ENCODE results near the gene ANKS4B.
"Not testable (repeated sequence)": the region's sequence is repeated elsewhere in the genome, so short reads cannot be mapped to it uniquely, and the experiment has no call there.

Gene ANKS4B

GRCh38 chr16:21222495-21223337, 10.8 kb upstream of the ANKS4B start:
- DNase-seq: no peak

GRCh38 chr16:21223787-21224186, 9.7 kb upstream of the ANKS4B start:
- DNase-seq: no peak

DNA sequence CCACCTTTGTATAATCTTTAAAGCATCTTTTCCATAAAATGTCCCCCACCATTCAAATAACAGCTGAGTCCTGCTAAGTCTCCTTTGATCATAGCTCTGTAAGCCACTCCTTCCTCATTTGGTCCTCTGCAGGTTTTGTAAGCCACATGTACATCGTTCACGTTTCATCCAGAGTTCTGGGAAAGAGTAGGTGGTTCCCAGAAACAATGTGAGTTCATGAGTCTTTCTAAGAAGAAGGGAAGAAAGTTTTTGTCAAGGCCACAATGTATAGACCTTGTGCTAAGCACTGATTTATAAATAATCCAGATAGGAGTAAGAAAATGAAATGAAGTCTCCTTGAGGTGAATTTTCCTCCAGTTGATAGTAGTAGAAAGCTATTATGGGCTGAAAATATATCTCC, 8.7 kb upstream of the ANKS4B start:
- no peak for DNase-seq

DNA sequence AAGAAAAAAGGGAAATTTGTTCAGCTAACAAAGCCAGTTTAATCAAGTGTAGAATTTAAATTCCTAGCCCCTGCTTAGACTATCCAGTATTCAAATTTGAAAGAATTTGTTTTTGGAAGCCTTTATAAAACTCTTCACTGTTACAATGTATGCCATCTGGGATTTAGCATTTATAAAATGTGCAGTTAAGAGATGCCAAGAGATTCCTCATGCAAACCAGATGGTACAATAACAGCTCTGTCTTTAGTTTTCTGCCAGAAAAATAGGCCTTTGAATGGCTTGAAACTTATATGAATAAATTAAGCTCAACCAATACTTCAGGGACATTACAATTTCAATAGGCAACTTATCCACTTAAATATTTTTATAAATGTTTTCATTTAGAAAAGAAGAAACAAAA, 6.8 kb upstream of the ANKS4B start:
- no peak for DNase-seq

DNA sequence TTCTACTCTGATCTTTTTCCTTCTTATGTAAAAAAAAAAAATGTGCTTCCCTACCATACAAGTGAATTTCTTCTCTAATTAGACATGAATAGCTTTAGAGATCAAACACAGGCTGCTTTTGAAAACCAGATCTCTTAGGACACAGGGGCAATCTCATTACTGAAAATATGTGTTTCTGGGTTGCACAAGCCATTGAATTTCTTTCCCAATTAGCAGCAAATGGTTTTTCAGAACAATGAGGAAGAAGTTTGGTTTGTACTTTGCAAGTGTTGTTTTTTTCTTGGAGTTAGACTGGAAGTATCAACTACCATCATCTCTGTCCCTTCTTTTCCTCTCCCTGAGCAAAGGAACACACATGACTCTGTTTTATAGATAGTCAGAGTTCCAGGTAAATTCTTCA, 5.6 kb upstream of the ANKS4B start:
- DNase-seq: no peak

- no peak for DNase-seq
Observed at GRCh38 chr16:21228361-21228872, 5.1 kb upstream of the ANKS4B start.

DNA sequence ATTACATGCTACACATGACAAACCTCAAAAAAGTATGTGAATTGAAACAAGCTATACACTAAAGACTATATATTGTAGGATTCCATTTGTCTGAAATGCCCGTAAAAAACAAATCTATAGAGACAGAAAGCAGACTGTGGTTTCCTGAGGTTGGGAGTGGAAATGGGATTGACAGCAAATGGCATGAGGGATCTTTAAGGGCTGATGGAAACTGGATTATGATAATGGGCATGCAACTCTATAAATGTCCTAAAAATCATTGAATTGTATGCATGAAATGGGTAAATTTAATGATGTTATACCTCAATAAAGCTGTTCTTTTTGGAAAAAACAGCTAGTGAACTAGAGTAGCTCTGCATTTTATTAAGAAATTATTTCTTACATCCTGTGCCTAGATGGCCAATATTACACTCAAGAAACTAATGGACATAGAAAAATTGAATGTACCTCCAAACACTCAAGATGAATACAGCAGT, 416 bp upstream of the ANKS4B start:
- no peak for DNase-seq

GRCh38 chr16:21235199-21235585, 1.7 kb downstream of the ANKS4B start:
- no peak for DNase-seq

DNA sequence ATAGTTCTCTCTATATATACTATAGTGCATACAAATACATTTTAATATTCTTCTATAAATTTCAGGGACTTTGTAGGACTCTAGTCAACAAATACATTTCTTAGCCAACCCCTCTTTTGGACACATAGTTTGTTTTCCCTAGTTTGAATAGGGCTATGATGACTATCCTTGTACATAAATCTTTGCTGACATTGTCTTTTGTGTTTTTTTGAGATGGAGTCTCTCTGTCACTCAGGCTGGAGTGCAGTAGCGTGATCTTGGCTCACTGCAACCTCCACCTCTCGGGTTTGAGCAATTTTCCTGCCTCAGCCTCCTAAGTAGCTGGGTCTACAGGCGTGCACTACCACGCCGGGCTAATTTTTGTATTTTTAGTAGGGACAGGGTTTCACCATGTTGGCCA, 3.3 kb downstream of the ANKS4B start:
- DNase-seq: no peak

GRCh38 chr16:21239646-21240045, 6.1 kb downstream of the ANKS4B start:
- no peak for DNase-seq

DNA sequence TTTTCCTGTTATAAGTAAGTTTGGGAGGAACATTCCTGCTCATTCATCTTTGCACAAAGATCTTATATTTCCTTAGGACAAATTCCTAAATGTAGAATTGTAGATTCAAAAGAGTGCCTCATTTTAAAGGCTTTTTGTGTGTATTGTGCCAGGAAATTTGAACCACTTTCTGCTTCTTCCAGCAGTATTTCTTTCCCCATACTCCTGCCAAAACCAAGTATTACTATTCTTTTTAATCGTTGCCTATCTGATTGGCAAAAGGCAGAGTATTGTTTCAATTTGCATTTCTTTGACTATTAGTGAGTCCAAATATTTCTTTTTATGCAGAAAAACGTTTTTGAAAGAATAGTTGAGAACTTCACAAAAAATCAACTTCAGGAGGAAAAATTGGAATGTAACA, 9.3 kb downstream of the ANKS4B start:
- DNase-seq: no peak

- no peak for DNase-seq
Observed at GRCh38 chr16:21244518-21245215, 11.2 kb downstream of the ANKS4B start.

GRCh38 chr16:21248179-21248578, 14.7 kb downstream of the ANKS4B start:
- not testable (repeated sequence) for DNase-seq

GRCh38 chr16:21250072-21250923, 16.8 kb downstream of the ANKS4B start:
- no peak for DNase-seq

- no peak for DNase-seq
Observed at GRCh38 chr16:21253470-21253869, 20.0 kb downstream of the ANKS4B start.

DNA sequence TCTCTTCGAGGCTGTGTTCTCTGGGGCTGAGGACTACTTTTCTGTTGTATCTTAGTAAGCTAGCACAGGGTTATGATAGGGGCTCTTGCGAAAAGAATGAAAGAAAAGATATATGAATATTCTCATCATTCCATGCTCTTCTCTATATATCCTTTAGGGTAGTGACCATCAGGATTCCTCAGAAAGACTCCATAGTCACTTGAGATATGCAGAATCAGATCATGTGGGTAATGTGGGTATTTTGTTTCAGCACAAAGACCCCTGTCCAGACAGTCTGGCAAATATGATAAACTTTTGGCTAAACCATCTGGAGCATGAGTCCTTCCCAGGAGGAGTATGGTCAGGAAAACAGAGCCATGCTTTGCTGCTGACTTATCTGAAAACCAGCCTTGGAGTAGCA, 23.1 kb downstream of the ANKS4B start:
- DNase-seq: no peak

DNA sequence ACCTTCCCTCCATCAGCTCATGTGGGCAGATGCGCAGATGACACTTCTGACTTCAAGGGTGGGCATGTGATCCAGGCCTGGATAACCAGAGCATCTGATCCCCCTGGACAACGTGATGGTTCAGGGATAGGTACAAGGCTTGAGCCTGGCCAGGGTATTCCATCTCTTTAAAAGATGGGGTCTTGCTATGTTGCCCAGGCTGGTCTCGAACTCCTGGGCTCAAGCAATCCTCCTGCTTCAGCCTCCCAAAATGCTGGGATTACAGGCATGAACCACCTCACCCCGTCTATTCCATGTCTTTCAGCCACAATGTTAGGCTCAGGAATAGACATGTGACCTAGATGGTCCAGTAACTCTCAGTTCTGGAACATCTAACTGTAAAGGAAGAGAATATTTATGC, 23.8 kb downstream of the ANKS4B start:
- no peak for DNase-seq

DNA sequence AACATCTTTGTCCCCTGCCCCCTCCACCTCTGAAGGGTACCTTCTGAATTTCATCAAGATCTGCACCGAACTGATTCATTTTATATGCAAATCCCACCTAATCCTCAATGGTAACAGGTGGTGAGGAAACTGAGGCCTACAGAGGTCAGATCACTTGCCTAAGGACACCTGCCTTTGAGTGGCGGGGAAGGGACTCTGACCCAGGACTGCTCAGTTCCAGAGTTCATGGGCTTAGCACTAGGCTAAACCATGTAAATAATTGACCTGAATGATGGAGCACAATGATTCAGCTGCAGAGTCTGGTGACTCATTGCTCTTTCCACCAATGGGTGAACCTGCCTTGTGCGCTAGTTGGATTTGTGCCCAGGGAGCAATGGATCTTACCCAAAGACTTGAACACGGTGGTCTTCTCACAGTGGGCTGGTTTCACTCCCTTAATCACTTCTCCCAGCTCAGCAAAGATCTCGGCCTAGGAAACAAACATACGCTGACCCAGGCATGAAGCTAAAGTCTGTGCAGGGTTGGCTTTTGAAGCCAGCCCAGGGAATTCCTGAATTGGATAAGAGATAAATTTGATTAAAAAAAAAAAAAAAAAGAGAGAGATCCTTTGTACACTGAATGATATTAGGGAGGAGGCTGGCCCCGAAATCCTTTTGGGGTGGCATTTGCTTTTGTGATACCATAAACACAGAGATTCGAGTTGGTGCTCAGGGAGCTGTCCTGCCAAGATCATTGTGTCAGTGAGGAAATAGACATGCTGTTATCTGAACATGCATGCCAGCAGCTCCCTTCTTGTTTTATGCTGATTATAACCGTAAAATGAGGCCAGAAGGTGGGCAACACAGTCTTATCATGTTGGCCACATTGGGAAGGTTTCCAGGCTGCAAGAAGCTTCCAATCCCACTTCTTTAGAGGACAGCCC, 27.6 kb downstream of the ANKS4B start:
- no peak for DNase-seq

GRCh38 chr16:21262779-21263639, 29.5 kb downstream of the ANKS4B start:
- no peak for DNase-seq

GRCh38 chr16:21263640-21264570, 30.4 kb downstream of the ANKS4B start:
- peak; percentile 43 for DNase-seq

Measured in left hindlimb (tissue), 1 donor.